ENCODE results near the gene THSD7A.

- TF ChIP-seq CTCF (conservative IDR thresholded peaks at IDR 0.05; ENCODE audit: low read depth, low read length) (no peak), POLR2A (IDR thresholded peaks at IDR 0.05; ENCODE audit: low read depth, low read length) (no peak)
These were observed 89.0 kb downstream of the THSD7A start for GRCh38 chr7:11743016-11743415.

Data from IMR-90 (cell line).